Neuron (in vitro differentiated cells): ENCODE measurements around the gene PLXND1.

Experiments used
- H2AFZ ChIP-seq: one replicate; pipeline ENCODE4 v1.6.1; 2013; ENCODE audit warnings: low read depth, mild to moderate bottlenecking, inconsistent platforms, low read length, moderate library complexity
- H3K27me3 ChIP-seq: one replicate; pipeline ENCODE4 v1.6.1; 2013; ENCODE audit warnings: low read length; ENCODE audit not compliant: insufficient read depth
- H3K36me3 ChIP-seq: one replicate; pipeline ENCODE4 v1.6.1; 2013; ENCODE audit warnings: low read length; ENCODE audit not compliant: insufficient read depth
- H3K4me1 ChIP-seq: one replicate; pipeline ENCODE4 v1.6.1; 2013; ENCODE audit warnings: low read length; ENCODE audit not compliant: insufficient read depth
- H3K4me3 ChIP-seq: 2 replicates; pipeline ENCODE4 v1.5.1; 2013; ENCODE audit warnings: mild to moderate bottlenecking, low read length, moderate library complexity
- H3K9me3 ChIP-seq: one replicate; pipeline ENCODE4 v1.6.1; 2013; ENCODE audit warnings: low read length

PLXND1 gene

DNA sequence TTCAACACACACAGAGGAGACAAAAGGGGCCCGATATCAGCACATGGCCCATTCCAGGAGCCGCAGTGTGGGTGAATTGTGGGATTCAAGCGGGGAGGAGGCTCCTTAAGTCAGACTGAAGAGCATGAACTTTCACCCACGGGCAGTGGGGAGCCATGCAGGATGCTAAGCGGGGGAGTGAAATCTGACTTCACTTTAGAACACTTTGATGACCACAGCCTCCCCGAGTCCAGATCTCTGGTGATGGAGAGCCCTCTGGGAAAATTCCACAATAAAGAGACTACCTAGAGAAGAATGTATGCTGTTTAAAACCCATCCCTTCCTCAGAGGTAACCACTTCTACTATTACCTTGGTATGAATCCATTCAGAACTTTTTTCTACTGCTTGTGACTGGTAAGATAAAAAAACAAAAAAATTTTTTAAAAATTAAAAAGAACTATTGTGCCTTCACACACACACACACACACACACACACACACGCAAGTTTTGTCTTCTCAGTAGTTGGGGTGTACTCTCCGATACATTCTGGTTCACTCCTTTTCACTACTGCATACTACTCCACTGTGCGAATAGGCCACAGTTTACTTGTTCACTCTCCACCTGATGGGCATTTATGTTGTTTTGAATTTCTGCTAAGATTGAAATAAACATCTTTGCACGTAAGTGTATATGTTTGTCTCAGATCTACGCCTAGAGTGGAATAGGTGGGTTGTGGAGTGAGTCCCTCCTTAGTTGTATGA lies 65.5 kb downstream of the PLXND1 start:
- Histone ChIP-seq H3K4me3 (no peak overlapping the region), H3K36me3 (no peaks in the 10 kb centered on the region), H3K4me1 (no peaks in the 10 kb centered on the region), H2AFZ (no peak overlapping the region), H3K9me3 (no peaks in the 10 kb centered on the region), H3K27me3 (no peaks in the 10 kb centered on the region)

DNA sequence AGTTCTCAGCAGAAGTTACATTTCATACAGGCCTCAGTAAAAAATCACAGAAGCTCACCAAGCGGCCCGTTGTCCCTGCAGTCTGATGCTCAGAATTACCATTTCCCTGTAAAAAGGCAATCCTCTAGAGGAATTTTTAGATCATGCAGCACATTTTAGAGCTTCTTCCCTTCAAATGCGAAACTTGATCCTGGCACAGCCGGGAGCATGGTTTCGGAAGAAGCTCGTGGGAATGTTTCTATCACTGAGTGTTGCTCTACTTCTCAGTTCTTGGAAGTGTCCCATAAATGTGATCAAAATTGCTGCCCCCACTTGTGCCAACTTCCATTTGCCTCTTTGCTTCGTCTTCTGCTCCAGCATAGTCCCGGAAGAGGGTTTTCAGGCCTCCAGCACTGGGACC lies 67.3 kb downstream of the PLXND1 start:
- no peak overlapping the region for H2AFZ ChIP-seq
- no peaks in the 10 kb centered on the region for H3K27me3 ChIP-seq
- H3K4me3 ChIP-seq, result no peak overlapping the region
- no peaks in the 10 kb centered on the region for H3K36me3 ChIP-seq
- no peaks in the 10 kb centered on the region for H3K9me3 ChIP-seq
- H3K4me1 ChIP-seq, result no peaks in the 10 kb centered on the region

DNA sequence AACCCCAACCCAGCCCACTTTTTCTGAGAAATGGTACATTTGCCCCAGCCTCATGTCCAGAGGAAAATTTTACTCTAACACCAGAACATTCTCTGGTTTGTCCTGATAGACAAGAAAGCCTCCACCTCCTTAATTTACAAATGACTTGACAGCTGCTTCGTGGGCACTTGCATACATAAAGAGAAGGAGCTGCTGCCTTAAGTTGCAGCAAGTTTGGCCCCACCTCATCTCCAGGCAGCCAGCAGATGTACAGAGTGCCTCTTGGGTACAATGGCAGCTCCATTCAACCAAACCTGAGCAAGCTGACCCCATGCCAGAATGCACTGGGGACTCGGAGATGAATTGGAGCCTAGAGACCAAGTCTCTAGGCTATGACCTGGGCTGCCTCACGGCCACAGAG lies 69.7 kb downstream of the PLXND1 start:
- Histone ChIP-seq H3K9me3 (peaks cover 2% of the 10 kb centered on the region), H2AFZ (no peak overlapping the region), H3K4me1 (peaks cover 4% of the 10 kb centered on the region), H3K4me3 (no peak overlapping the region), H3K27me3 (no peaks in the 10 kb centered on the region), H3K36me3 (no peaks in the 10 kb centered on the region)

DNA sequence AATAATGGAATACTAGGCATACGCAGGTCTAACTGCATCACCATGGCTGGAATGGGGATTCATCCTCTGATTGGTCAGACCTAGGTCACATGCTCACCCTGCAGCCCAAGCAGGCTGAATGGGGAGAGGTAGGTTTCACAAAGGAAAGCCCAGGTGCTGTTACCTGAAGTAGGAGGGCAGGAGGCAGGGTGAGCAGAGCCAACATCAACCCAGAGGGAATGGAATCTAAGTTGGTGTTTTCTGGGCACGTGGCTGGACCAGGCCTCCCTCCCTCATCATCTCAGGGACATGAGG lies 70.2 kb downstream of the PLXND1 start:
- Histone ChIP-seq H3K27me3 (no peaks in the 10 kb centered on the region), H3K36me3 (no peaks in the 10 kb centered on the region), H3K9me3 (peaks cover 2% of the 10 kb centered on the region), H3K4me1 (peaks cover 4% of the 10 kb centered on the region), H2AFZ (no peak overlapping the region), H3K4me3 (no peak overlapping the region)

DNA sequence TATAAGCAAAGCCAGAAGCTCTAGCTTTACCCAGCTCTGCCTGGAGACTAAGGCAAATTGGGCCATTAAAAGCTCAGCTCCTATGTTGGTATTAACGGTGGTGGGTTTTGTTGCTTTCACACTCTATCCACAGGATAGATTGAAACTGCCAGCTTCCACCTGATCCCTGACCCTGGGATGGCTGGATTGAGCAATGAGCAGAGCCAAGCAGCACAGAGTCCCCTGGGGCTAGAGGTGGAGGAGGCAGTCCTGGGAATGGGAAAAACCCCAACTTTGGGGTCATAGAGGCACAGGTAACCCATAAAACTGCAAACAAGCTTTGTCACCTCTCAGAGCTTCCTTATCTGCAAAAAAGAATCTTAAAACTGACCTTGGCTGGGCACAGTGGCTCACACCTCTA lies 71.4 kb downstream of the PLXND1 start:
- Histone ChIP-seq H3K9me3 (peaks cover 2% of the 10 kb centered on the region), H3K4me1 (peaks cover 9% of the 10 kb centered on the region)

DNA sequence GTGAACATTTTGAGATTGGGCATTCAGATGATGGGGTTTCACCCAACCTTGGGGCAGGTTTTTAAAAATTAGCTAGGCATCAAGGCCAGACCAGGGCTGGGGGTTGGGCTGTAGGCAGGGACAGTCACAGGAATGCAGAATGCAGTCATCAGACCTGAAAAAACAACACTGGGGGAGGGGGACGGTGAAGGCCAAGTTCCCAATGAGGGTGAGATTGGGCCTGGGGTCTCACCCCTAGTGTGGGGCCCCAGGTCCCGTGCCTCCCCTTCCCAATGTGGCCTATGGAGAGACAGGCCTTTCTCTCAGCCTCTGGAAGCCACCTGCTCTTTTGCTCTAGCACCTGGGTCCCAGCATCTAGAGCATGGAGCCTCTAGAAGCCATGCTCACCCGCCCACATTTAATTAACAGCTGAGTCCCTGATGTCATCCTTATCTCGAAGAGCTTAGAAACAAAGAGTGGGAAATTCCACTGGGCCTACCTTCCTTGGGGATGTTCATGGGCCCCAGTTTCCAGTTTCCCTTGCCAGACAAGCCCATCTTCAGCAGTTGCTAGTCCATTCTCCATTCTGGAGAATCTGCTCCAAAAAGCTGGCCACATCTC lies 71.9 kb downstream of the PLXND1 start:
- peaks cover 2% of the 10 kb centered on the region for H3K9me3 ChIP-seq
- H2AFZ ChIP-seq, result no peak overlapping the region
- no peak overlapping the region for H3K4me3 ChIP-seq
- H3K4me1 ChIP-seq, result peaks cover 13% of the 10 kb centered on the region
- H3K36me3 ChIP-seq, result no peaks in the 10 kb centered on the region
- H3K27me3 ChIP-seq, result no peaks in the 10 kb centered on the region

More for the DNA sequence above, 71.4 kb downstream of the PLXND1 start:
- no peak overlapping the region for H3K4me3 ChIP-seq
- H3K27me3 ChIP-seq, result no peaks in the 10 kb centered on the region
- H3K36me3 ChIP-seq, result no peaks in the 10 kb centered on the region
- H2AFZ ChIP-seq, result no peak overlapping the region

DNA sequence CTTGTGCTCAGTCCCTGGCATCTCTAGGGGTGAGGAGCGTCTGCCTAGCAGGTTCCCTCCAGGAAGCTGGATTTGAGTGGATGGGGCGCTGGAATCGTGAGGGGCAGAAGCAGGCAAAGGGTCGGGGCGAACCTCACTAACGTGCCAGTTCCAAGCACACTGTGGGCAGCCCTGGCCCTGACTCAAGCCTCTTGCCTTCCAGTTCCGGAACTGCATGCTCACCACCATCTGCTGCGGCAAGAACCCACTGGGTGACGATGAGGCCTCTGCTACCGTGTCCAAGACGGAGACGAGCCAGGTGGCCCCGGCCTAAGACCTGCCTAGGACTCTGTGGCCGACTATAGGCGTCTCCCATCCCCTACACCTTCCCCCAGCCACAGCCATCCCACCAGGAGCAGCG lies 73.1 kb downstream of the PLXND1 start:
- H2AFZ ChIP-seq, result no peak overlapping the region
- H3K36me3 ChIP-seq, result no peaks in the 10 kb centered on the region
- H3K27me3 ChIP-seq, result no peaks in the 10 kb centered on the region
- H3K4me3 ChIP-seq, result no peak overlapping the region
- H3K9me3 ChIP-seq, result peaks cover 2% of the 10 kb centered on the region
- H3K4me1 ChIP-seq, result peaks cover 13% of the 10 kb centered on the region

DNA sequence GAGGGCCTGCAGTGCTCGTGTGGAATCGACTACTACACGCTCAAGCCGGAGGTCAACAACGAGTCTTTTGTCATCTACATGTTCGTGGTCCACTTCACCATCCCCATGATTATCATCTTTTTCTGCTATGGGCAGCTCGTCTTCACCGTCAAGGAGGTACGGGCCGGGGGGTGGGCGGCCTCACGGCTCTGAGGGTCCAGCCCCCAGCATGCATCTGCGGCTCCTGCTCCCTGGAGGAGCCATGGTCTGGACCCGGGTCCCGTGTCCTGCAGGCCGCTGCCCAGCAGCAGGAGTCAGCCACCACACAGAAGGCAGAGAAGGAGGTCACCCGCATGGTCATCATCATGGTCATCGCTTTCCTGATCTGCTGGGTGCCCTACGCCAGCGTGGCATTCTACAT lies 74.2 kb downstream of the PLXND1 start:
- Histone ChIP-seq H3K27me3 (no peaks in the 10 kb centered on the region), H2AFZ (no peak overlapping the region), H3K36me3 (no peaks in the 10 kb centered on the region), H3K4me1 (peaks cover 13% of the 10 kb centered on the region), H3K4me3 (no peak overlapping the region), H3K9me3 (peaks cover 2% of the 10 kb centered on the region)

DNA sequence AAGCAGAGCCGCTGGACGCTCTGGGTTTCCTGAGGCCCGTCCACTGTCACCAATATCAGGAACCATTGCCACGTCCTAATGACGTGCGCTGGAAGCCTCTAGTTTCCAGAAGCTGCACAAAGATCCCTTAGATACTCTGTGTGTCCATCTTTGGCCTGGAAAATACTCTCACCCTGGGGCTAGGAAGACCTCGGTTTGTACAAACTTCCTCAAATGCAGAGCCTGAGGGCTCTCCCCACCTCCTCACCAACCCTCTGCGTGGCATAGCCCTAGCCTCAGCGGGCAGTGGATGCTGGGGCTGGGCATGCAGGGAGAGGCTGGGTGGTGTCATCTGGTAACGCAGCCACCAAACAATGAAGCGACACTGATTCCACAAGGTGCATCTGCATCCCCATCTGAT lies 74.8 kb downstream of the PLXND1 start:
- no peak overlapping the region for H3K4me3 ChIP-seq
- no peaks in the 10 kb centered on the region for H3K27me3 ChIP-seq
- peaks cover 13% of the 10 kb centered on the region for H3K4me1 ChIP-seq
- peaks cover 2% of the 10 kb centered on the region for H3K9me3 ChIP-seq
- no peaks in the 10 kb centered on the region for H3K36me3 ChIP-seq
- no peak overlapping the region for H2AFZ ChIP-seq

DNA sequence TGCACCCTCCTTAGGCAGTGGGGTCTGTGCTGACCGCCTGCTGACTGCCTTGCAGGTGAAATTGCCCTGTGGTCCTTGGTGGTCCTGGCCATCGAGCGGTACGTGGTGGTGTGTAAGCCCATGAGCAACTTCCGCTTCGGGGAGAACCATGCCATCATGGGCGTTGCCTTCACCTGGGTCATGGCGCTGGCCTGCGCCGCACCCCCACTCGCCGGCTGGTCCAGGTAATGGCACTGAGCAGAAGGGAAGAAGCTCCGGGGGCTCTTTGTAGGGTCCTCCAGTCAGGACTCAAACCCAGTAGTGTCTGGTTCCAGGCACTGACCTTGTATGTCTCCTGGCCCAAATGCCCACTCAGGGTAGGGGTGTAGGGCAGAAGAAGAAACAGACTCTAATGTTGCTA lies 75.7 kb downstream of the PLXND1 start:
- H3K4me3 ChIP-seq, result no peak overlapping the region
- peaks cover 2% of the 10 kb centered on the region for H3K9me3 ChIP-seq
- H2AFZ ChIP-seq, result no peak overlapping the region
- H3K27me3 ChIP-seq, result no peaks in the 10 kb centered on the region
- H3K36me3 ChIP-seq, result no peaks in the 10 kb centered on the region
- H3K4me1 ChIP-seq, result peaks cover 13% of the 10 kb centered on the region

DNA sequence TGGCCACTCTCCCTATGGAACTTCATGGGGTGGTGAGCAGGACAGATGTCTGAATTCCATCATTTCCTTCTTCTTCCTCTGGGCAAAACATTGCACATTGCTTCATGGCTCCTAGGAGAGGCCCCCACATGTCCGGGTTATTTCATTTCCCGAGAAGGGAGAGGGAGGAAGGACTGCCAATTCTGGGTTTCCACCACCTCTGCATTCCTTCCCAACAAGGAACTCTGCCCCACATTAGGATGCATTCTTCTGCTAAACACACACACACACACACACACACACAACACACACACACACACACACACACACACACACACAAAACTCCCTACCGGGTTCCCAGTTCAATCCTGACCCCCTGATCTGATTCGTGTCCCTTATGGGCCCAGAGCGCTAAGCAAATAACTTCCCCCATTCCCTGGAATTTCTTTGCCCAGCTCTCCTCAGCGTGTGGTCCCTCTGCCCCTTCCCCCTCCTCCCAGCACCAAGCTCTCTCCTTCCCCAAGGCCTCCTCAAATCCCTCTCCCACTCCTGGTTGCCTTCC lies 76.2 kb downstream of the PLXND1 start:
- Histone ChIP-seq H3K4me1 (peaks cover 13% of the 10 kb centered on the region), H3K36me3 (no peaks in the 10 kb centered on the region), H3K27me3 (no peaks in the 10 kb centered on the region), H3K9me3 (peaks cover 2% of the 10 kb centered on the region), H3K4me3 (no peak overlapping the region), H2AFZ (no peak overlapping the region)

DNA sequence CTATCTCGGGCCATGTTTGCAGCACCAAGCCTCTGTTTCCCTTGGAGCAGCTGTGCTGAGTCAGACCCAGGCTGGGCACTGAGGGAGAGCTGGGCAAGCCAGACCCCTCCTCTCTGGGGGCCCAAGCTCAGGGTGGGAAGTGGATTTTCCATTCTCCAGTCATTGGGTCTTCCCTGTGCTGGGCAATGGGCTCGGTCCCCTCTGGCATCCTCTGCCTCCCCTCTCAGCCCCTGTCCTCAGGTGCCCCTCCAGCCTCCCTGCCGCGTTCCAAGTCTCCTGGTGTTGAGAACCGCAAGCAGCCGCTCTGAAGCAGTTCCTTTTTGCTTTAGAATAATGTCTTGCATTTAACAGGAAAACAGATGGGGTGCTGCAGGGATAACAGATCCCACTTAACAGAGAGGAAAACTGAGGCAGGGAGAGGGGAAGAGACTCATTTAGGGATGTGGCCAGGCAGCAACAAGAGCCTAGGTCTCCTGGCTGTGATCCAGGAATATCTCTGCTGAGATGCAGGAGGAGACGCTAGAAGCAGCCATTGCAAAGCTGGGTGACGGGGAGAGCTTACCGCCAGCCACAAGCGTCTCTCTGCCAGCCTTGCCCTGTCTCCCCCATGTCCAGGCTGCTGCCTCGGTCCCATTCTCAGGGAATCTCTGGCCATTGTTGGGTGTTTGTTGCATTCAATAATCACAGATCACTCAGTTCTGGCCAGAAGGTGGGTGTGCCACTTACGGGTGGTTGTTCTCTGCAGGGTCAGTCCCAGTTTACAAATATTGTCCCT lies 76.9 kb downstream of the PLXND1 start:
- Histone ChIP-seq H3K4me3 (no peak overlapping the region), H3K27me3 (no peaks in the 10 kb centered on the region)

DNA sequence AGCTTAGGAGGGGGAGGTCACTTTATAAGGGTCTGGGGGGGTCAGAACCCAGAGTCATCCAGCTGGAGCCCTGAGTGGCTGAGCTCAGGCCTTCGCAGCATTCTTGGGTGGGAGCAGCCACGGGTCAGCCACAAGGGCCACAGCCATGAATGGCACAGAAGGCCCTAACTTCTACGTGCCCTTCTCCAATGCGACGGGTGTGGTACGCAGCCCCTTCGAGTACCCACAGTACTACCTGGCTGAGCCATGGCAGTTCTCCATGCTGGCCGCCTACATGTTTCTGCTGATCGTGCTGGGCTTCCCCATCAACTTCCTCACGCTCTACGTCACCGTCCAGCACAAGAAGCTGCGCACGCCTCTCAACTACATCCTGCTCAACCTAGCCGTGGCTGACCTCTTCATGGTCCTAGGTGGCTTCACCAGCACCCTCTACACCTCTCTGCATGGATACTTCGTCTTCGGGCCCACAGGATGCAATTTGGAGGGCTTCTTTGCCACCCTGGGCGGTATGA lies 77.8 kb downstream of the PLXND1 start, which contains the start of gene RHO:
Gene RHO, plus strand, starts transcription at position 51 of the 512 bp plus-strand sequence. Its CDS starts 95 bp downstream, at position 146.
- no peaks in the 10 kb centered on the region for H3K27me3 ChIP-seq
- peaks cover 2% of the 10 kb centered on the region for H3K9me3 ChIP-seq
- no peak within 1 kb of the TSS for H2AFZ ChIP-seq
- H3K36me3 ChIP-seq, result no peaks in the 10 kb centered on the region
- H3K4me1 ChIP-seq, result peaks cover 9% of the 10 kb centered on the region
- H3K4me3 ChIP-seq, result no peak within 1 kb of the TSS

More for the DNA sequence above, 76.9 kb downstream of the PLXND1 start:
- no peak overlapping the region for H2AFZ ChIP-seq
- peaks cover 13% of the 10 kb centered on the region for H3K4me1 ChIP-seq
- H3K36me3 ChIP-seq, result no peaks in the 10 kb centered on the region
- H3K9me3 ChIP-seq, result peaks cover 2% of the 10 kb centered on the region
